H1 (cell line): Measurements from ENCODE around the gene FOXN3. TPM values are rescaled to one million over a fixed set of nuclear protein-coding genes. Genes with fewer than 3 reads are reported as not detected.

Experiments used
- ATF2 ChIP-seq: IDR thresholded peaks from 2 replicates; pipeline ENCODE4 v1.6.1; 2012; ENCODE audit warnings: low read length, inconsistent platforms
- CBX5 ChIP-seq: fragments of 300-800, 300-1000 bp; sonication (generic); IDR thresholded peaks from 2 replicates; pipeline ENCODE4 v1.7.1; 2016; ENCODE audit warnings: antibody characterized with exemption, low read length, low read depth
- CBX8 ChIP-seq: fragments of 300-800, 300-1000 bp; sonication (generic); IDR thresholded peaks from 2 replicates; pipeline ENCODE4 v1.7.1; 2016; ENCODE audit warnings: low read depth, low read length, borderline replicate concordance
- SIX5 ChIP-seq: IDR thresholded peaks from 2 replicates; pipeline ENCODE4 v1.6.1; 2011; ENCODE audit warnings: mild to moderate bottlenecking, low read depth, low read length
- polyA plus RNA-seq, 7 experiments: library from polyadenylated mRNA; depleted of rRNA in 3 of 7; stranded (reverse) in 5 of 7; unstranded in 2 of 7; fragments of >200 nt in 5 of 7; fragments of 200-250 nt in 2 of 7; gene quantifications; 1 replicate in 5 of 7; 2 replicates in 1 of 7; 4 replicates in 1 of 7; pipeline versions ENCODE4 v1.2.1 to v1.2.3, GENCODE V29; 2011 to 2013; ENCODE audit warnings: missing spikeins in 2 of 7, mixed read lengths in 2 of 7
- total RNA-seq: library from RNA; stranded (reverse); fragmentation: NEBNext Ultra II Directional; extraction: Animal tissue kit (Norgen Biotek cat#: 25700); gene quantifications from 2 replicates; pipeline ENCODE4 v1.2.1, GENCODE V29; 2021

FOXN3 gene
- total and polyA plus RNA-seq, 2 of the 8 experiments (the other 6 are each of a cell fraction or from before 2014, with no cell fraction given): 52.6 to 178 TPM

GRCh38 chr14:89422181-89422951 is 5.3 kb upstream of the FOXN3 start (continued):
- TF ChIP-seq ATF2 (no peak), CBX8 (no peak), SIX5 (no peak), CBX5 (no peak)
